GM19438 (cell line): ENCODE data around the gene FN1.
"Not testable (repeated sequence)": the region's sequence is repeated elsewhere in the genome, so short reads cannot be mapped to it uniquely, and the experiment has no call there.

ENCODE experiments used
- ATAC-seq: cut with Tn5 transposase; IDR thresholded peaks from one replicate; pipeline ENCODE4 v1.9.1; 2021; ENCODE audit warnings: low read depth; ENCODE audit not compliant: unreplicated experiment

The FN1 gene

DNA sequence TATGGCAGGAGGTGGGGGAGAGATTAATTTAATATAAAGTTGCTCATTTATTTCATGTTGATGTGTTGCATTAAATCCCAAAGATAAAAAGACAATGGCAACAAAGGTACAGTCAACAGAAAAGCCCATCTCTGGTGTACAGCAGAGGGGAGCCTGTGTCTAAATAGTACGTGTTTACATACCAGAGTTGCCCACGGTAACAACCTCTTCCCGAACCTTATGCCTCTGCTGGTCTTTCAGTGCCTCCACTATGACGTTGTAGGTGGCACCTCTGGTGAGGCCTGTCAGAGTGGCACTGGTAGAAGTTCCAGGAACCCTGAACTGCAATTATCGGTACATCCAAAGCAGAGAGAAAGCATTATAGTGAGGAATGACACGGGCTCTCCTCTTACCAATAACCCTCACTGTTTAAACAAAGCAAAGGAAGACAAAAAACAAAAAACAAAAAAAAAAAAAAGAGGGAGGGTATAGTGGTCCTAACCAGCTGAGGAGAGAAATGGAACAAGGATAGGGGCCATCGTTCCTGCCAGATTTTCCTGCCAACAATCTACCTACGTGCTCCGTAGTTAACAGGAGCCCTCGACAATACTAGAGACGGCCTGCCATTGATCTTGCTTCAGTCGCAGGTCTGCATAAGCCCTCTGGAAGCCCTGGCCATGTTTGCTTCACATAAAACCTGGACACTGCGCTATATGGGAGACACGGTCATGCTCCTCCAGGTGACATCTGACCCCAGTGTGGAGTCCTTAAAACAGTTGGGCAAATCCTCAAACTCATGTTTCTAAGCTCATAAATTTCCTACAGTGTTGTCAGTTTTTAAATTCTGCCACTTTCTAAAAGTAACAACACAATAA lies 65.5 kb downstream of the FN1 start:
- ATAC-seq: no peak

GRCh38 chr2:215369181-215369760 lies 66.6 kb downstream of the FN1 start:
- ATAC-seq: no peak

DNA sequence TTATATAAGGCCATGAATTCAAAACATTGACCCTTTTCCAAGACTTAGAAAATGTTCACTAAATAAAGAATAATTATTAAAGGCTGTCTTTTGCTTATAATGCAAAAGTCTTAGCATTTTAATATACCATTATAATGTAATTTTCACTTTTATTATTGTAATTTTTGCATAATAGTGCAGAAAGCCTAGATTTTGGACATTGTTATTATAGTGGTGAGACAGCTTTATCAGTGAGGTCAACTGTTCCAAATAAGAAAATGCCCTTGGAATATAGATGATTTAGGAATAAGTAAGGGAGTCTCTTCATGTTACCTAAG lies 67.4 kb downstream of the FN1 start:
- ATAC-seq: no peak

DNA sequence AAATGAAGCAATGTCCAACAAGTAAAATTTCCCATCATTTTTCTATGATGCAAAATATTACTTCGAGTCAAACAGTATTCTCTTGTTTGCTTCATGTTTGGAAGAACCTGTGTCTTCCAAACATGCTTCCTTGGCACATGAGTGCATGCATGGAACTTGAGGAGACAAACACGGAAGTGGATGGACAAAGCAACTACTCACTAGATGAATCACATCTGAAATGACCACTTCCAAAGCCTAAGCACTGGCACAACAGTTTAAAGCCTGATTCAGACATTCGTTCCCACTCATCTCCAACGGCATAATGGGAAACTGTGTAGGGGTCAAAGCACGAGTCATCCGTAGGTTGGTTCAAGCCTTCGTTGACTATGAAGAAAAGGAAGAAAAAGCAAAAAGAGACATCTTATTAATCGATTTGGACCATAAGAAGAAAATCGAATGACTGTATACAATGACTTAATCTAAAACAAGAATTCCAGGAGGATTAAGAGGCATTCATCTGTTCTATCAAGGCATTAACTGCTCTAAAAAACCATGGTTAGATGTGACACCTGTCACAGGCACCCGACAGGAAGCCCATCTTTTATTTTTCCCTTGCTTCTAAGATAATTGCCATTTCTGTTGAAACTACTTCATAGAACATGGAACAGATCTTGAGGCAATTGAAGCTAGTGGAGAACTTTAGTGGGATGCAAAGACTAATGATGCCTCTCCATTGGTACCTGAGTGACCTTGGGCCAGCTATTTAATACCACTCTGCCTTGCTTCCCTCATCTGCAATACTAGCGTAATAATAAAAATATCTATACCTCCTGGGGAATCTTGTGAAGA lies 68.0 kb downstream of the FN1 start:
- no peak for ATAC-seq

DNA sequence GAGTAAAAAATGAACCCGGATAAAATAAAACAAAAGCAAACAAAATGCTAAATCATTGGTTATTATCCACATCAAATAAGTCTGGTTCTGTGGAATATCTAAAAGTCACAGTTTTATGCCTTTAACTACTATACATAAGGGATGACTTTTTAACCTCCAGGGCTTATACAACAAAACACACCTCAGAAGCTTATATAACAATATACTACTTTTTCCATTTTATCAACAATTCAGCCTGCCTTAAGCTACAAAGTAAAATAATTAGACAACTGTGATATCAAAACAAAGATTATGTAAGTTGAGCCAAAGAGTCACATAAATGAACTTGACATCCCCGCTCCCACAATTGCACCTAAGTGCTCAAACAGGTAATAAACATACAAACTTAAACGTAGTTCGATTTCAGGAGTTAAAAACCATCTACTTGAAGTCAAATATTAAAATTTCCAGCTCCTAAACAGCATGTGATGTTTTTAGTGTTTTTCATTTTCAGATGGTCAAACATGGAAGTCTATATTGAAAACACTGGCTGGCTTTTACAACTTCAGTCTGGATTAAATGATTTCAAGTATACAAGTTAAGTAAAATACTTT lies 69.3 kb downstream of the FN1 start:
- ATAC-seq: no peak

DNA sequence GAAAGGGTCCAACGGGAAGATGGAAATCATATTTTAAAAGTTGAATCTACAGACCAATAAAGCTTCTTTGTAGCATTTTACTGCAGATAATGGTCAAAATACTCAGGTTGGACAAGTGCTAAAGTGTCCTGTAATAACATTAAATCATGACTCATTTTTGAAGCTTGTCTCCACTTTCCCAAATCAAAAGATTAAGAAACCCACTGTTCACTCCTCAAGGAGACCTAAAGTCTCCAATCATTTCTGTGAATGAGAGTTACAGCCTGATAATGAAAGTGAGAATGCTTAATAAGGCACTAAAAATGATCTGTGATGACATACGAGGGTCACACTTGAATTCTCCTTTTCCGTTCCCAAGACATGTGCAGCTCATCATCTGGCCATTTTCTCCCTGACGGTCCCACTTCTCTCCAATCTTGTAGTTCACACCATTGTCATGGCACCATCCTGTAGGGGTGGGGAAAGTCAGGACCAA lies 70.6 kb downstream of the FN1 start:
- ATAC-seq: no peak

GRCh38 chr2:215364157-215365155 lies 71.4 kb downstream of the FN1 start:
- no peak for ATAC-seq

DNA sequence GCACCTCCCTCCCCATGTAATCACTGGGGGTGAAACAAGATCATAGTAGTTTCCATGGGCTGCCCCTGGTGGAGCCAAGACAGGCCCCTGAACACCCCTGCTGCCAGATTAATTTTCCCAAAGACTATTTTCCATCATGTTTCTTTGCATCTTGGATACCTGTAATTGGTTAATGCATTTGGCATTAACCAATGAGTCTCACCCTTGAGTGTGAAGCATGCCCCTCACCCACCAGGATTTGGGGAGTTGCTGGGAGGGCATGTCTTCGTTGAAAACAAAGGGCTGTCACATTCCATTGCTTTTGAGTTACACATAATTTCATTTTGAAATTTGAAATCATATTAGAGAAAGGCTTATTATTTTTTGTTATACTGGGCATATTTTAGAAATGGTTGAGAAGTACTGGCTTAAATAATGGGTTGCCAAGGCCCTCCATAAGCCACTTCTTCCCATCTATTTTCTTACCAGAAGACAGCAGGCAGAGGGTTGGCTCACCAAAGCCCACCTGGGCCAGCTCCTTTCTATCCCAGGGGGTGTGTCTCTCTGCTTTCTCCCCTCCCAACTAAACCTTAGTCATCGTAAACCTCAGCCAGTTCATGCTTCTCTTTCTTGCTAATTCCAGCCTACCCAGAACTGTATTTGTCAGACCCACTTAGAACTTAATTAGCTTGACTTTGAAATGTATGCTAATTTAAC lies 72.3 kb downstream of the FN1 start:
- no peak for ATAC-seq

GRCh38 chr2:215363039-215363438 lies 72.8 kb downstream of the FN1 start:
- no peak for ATAC-seq

- no peak for ATAC-seq
Measured at GRCh38 chr2:215362562-215362904, 73.3 kb downstream of the FN1 start.

- no peak for ATAC-seq
Measured at GRCh38 chr2:215361876-215362561, 73.8 kb downstream of the FN1 start.

GRCh38 chr2:215361211-215361875 lies 74.5 kb downstream of the FN1 start:
- no peak for ATAC-seq

GRCh38 chr2:215360596-215360995 lies 75.3 kb downstream of the FN1 start:
- ATAC-seq: no peak

- ATAC-seq: not testable (repeated sequence)
Measured at GRCh38 chr2:215360059-215360458, 75.8 kb downstream of the FN1 start.

DNA sequence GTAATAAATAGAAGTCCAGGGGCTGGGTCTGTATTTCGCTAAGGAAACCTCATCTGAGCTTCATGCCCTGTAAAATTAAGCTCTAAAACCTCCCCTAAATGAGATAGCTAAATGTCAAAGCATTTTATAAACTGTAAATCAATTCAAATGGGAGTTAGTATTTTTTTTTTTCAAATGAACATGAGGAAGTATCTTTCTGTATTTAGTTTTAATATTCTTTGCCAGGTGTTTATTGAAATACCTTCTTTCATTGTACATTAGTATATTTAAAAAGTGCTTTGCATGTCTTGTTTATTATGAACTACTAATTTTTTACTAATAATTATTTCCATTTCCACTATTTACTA lies 76.3 kb downstream of the FN1 start:
- ATAC-seq: no peak

DNA sequence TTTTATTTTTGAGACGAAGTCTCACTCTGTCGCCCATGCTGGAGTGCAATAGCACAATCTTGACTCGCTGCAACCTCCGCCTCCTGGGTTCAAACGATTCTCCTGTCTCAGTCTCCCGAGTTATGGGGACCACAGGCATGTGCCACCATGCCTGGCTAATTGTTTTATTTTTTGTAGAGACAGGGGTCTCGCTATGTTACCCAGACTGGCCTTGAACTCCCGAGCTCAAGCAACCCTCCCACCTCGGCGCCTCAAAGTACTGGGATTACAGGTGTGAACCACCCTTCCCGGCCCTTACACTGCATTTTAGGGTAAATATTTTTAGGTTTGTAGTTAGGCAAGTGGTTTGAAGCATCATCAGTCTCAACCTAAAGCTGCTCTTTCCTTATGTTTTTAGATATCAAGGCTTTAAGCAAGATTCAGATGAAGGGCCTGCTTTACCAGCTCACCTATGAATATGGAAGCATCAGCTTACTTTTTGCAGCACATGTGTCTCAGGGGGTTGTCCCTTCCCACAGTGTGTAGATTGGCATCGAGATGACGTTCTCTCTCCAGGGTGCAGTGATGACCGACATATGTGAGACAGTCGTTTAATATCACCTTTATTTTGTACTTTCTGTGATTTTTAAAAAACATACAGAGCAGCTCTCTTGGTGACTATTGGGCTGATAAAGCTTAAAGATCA lies 76.8 kb downstream of the FN1 start:
- ATAC-seq: no peak

GRCh38 chr2:215358312-215358845 lies 77.5 kb downstream of the FN1 start:
- ATAC-seq: no peak

DNA sequence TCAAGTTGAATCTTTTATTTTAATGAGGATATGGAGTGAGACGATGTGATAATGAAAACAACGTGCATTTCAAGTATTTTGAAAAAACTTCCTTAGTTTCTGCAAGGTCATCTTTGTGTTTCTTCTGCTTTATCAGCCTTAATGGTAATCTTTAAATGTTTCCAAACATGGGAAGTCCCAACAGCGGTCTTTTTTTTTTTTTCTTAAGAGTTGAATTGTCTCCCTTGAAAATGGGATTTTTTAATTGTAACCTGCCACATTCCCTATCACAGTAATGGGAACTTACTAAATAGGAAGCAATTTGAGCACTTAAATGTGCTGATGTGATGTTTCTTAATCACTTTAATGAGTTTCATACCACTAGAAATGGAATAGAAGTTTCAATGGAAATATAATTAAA lies 78.2 kb downstream of the FN1 start:
- no peak for ATAC-seq
